ENCODE measurements around the gene SHROOM3.
"Not testable (repeated sequence)": the region's sequence is repeated elsewhere in the genome, so short reads cannot be mapped to it uniquely, and the experiment has no call there.

The SHROOM3 gene

DNA sequence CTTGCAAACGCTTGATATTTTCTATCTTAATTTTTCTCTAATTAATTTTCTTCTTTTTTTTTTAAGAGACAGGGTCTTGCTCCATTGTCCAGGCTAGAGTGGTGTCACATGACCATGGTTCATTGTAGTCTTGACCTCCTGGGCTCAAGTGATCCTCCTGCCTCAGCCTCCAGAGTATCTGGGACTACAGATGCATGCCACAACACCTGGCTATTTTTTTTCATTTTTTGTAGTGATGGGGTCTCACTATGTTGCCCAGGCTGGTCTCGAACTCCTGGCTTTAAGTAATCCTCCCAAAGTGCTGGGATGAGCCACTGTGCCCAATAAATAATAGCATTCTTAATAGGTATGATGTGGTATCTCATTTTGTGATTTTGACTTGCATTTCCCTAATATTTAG lies 18.2 kb downstream of the SHROOM3 start:
- Histone ChIP-seq H4K91ac (ENCODE audit: low read length) (no peak overlapping the region), H2AK5ac (ENCODE audit: low read length, severe bottlenecking) (peak overlapping the region; percentile 75), H3K27ac (ENCODE audit: low read length, poor library complexity, severe bottlenecking) (no peak overlapping the region), H3K79me1 (replicated peaks; ENCODE audit: low read length, poor library complexity, severe bottlenecking) (no peaks in the 10 kb centered on the region), H3K4me1 (ENCODE audit: control insufficient read depth, insufficient read depth, low read depth, low read length) (peaks cover 8% of the 10 kb centered on the region), H3K36me3 (ENCODE audit: control insufficient read depth in 1 of 2, insufficient read depth in 2 of 2, low read depth in 1 of 2, low read length in 2 of 2) (no peaks in the 10 kb centered on the region), H3K4me3 (ENCODE audit: insufficient read depth in 1 of 2, low read depth in 1 of 2, low read length in 2 of 2) (no peak overlapping the region), H3K14ac (ENCODE audit: low read length in 2 of 2) (no peak overlapping the region), H2AFZ (ENCODE audit: low read depth, low read length) (no peak overlapping the region), H3K4me2 (ENCODE audit: low read length, poor library complexity, severe bottlenecking) (no peak overlapping the region), H3K27me3 (ENCODE audit: control insufficient read depth in 1 of 2, insufficient read depth in 1 of 2, low read length in 2 of 2) (peaks cover 0 to 3% of the 10 kb centered on the region in 2 experiments), H3K9ac (ENCODE audit: low read length) (no peak overlapping the region), H2BK5ac (ENCODE audit: low read depth, low read length, poor library complexity, severe bottlenecking) (no peak overlapping the region), H2BK15ac (ENCODE audit: low read depth, poor library complexity, severe bottlenecking) (no peak overlapping the region), H3K23ac (ENCODE audit: low read length in 2 of 2) (no peak overlapping the region), H2BK120ac (ENCODE audit: low read depth, low read length) (no peak overlapping the region), H3K18ac (ENCODE audit: low read depth in 1 of 2, low read length in 2 of 2) (no peak overlapping the region), H2BK12ac (ENCODE audit: low read length in 2 of 2) (no peak overlapping the region), H3K9me3 (ENCODE audit: control insufficient read depth, low read length) (no peaks in the 10 kb centered on the region), H3K4ac (ENCODE audit: low read depth in 1 of 2, low read length in 2 of 2) (no peak overlapping the region), H4K8ac (ENCODE audit: low read length) (no peak overlapping the region)
- WGBS = 100% methylated on average over 1 of the region's 2 CpGs
- no peak for DNase-seq

DNA sequence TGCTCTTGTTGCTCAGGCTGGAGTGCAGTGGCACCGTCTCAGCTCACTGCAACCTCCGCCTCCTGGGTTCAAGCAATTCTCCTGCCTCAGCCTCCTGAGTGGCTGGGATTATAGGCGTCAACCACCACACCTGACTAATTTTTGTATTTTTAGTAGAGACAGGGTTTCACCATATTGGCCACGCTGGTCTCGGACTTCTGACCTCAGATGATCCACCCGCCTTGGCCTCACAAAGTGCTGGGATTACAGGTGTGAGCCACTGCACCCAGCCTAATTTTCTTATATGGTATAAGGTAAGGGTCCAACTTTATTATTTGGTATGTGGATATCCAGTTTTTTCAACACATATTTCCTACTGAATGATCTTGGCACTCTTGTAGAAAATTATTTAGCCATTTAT lies 19.0 kb downstream of the SHROOM3 start:
- H3K9me3 ChIP-seq (ENCODE audit: control insufficient read depth, low read length); H2BK12ac ChIP-seq (ENCODE audit: low read length in 2 of 2); H3K4ac ChIP-seq (ENCODE audit: low read depth in 1 of 2, low read length in 2 of 2); H2AK5ac ChIP-seq (ENCODE audit: low read length, severe bottlenecking); H3K4me3 ChIP-seq (ENCODE audit: insufficient read depth in 1 of 2, low read depth in 1 of 2, low read length in 2 of 2); DNase-seq; H3K4me1 ChIP-seq (ENCODE audit: control insufficient read depth, insufficient read depth, low read depth, low read length); H3K14ac ChIP-seq (ENCODE audit: low read length in 2 of 2); H3K18ac ChIP-seq (ENCODE audit: low read depth in 1 of 2, low read length in 2 of 2); H4K91ac ChIP-seq (ENCODE audit: low read length); H2BK15ac ChIP-seq (ENCODE audit: low read depth, poor library complexity, severe bottlenecking); H3K27ac ChIP-seq (ENCODE audit: low read length, poor library complexity, severe bottlenecking); H3K27me3 ChIP-seq (ENCODE audit: control insufficient read depth in 1 of 2, insufficient read depth in 1 of 2, low read length in 2 of 2); H3K79me1 ChIP-seq (replicated peaks; ENCODE audit: low read length, poor library complexity, severe bottlenecking); H2BK5ac ChIP-seq (ENCODE audit: low read depth, low read length, poor library complexity, severe bottlenecking); H2AFZ ChIP-seq (ENCODE audit: low read depth, low read length); H3K9ac ChIP-seq (ENCODE audit: low read length); H3K23ac ChIP-seq (ENCODE audit: low read length in 2 of 2); H4K8ac ChIP-seq (ENCODE audit: low read length); H3K36me3 ChIP-seq (ENCODE audit: control insufficient read depth in 1 of 2, insufficient read depth in 2 of 2, low read depth in 1 of 2, low read length in 2 of 2); H2BK120ac ChIP-seq (ENCODE audit: low read depth, low read length); H3K4me2 ChIP-seq (ENCODE audit: low read length, poor library complexity, severe bottlenecking): not testable (repeated sequence)
- 98% methylated on average over 6 of the region's 6 CpGs for WGBS

DNA sequence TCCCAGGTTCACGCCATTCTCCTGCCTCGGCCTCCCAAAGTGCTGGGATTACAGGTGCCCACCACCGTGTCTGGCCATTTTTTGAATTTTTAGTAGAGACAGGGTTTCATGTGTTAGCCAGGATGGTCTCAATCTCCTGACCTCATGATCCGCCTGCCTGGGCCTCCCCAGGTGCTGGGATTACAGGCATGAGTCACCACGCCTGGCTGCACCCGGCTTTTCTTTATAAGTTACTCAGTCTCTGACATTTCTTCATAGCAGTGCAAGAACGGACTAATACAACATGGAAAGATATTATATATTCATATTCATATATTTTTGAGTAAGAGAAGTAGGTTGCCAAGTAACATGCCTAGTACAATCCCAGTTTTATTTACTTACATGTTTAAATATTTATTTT lies 22.9 kb downstream of the SHROOM3 start:
- Histone ChIP-seq H2AK5ac (ENCODE audit: low read length, severe bottlenecking) (no peak overlapping the region), H3K36me3 (ENCODE audit: control insufficient read depth in 1 of 2, insufficient read depth in 2 of 2, low read depth in 1 of 2, low read length in 2 of 2) (no peaks in the 10 kb centered on the region), H3K4ac (ENCODE audit: low read depth in 1 of 2, low read length in 2 of 2) (no peak overlapping the region), H3K18ac (ENCODE audit: low read depth in 1 of 2, low read length in 2 of 2) (no peak overlapping the region), H3K27ac (ENCODE audit: low read length, poor library complexity, severe bottlenecking) (peak overlapping the region; percentile 92), H3K14ac (ENCODE audit: low read length in 2 of 2) (no peak overlapping the region), H3K4me1 (ENCODE audit: control insufficient read depth, insufficient read depth, low read depth, low read length) (peaks cover 5% of the 10 kb centered on the region), H3K9me3 (ENCODE audit: control insufficient read depth, low read length) (peaks cover 5% of the 10 kb centered on the region), H3K27me3 (ENCODE audit: control insufficient read depth in 1 of 2, insufficient read depth in 1 of 2, low read length in 2 of 2) (no peaks in the 10 kb centered on the region), H3K9ac (ENCODE audit: low read length) (no peak overlapping the region), H4K91ac (ENCODE audit: low read length) (no peak overlapping the region), H3K23ac (ENCODE audit: low read length in 2 of 2) (no peak overlapping the region), H3K4me2 (ENCODE audit: low read length, poor library complexity, severe bottlenecking) (no peak overlapping the region), H2BK5ac (ENCODE audit: low read depth, low read length, poor library complexity, severe bottlenecking) (no peak overlapping the region), H2BK120ac (ENCODE audit: low read depth, low read length) (no peak overlapping the region), H2BK15ac (ENCODE audit: low read depth, poor library complexity, severe bottlenecking) (no peak overlapping the region), H2AFZ (ENCODE audit: low read depth, low read length) (no peak overlapping the region), H3K4me3 (ENCODE audit: insufficient read depth in 1 of 2, low read depth in 1 of 2, low read length in 2 of 2) (no peak overlapping the region), H3K79me1 (replicated peaks; ENCODE audit: low read length, poor library complexity, severe bottlenecking) (no peaks in the 10 kb centered on the region), H4K8ac (ENCODE audit: low read length) (no peak overlapping the region), H2BK12ac (ENCODE audit: low read length in 2 of 2) (no peak overlapping the region)
- peak; percentile 18 for DNase-seq
- 86% methylated on average over 4 of the region's 7 CpGs for WGBS

GRCh38 chr4:76458297-76458696 lies 23.3 kb downstream of the SHROOM3 start:
- DNase-seq = peak; percentile 6

More at GRCh38 chr4:76458297-76458696, 23.3 kb downstream of the SHROOM3 start:
- Histone ChIP-seq H3K79me1 (replicated peaks; ENCODE audit: low read length, poor library complexity, severe bottlenecking) (no peaks in the 10 kb centered on the region), H3K36me3 (ENCODE audit: control insufficient read depth in 1 of 2, insufficient read depth in 2 of 2, low read depth in 1 of 2, low read length in 2 of 2) (no peaks in the 10 kb centered on the region), H3K27ac (ENCODE audit: low read length, poor library complexity, severe bottlenecking) (peak overlapping the region; percentile 92), H2BK5ac (ENCODE audit: low read depth, low read length, poor library complexity, severe bottlenecking) (no peak overlapping the region), H2BK15ac (ENCODE audit: low read depth, poor library complexity, severe bottlenecking) (no peak overlapping the region), H3K4me1 (ENCODE audit: control insufficient read depth, insufficient read depth, low read depth, low read length) (peaks cover 5% of the 10 kb centered on the region), H2BK12ac (ENCODE audit: low read length in 2 of 2) (no peak overlapping the region), H4K8ac (ENCODE audit: low read length) (no peak overlapping the region), H3K9ac (ENCODE audit: low read length) (no peak overlapping the region), H3K4ac (ENCODE audit: low read depth in 1 of 2, low read length in 2 of 2) (no peak overlapping the region), H3K23ac (ENCODE audit: low read length in 2 of 2) (no peak overlapping the region), H2AFZ (ENCODE audit: low read depth, low read length) (no peak overlapping the region), H2BK120ac (ENCODE audit: low read depth, low read length) (no peak overlapping the region), H4K91ac (ENCODE audit: low read length) (no peak overlapping the region), H2AK5ac (ENCODE audit: low read length, severe bottlenecking) (no peak overlapping the region), H3K9me3 (ENCODE audit: control insufficient read depth, low read length) (peaks cover 9% of the 10 kb centered on the region), H3K27me3 (ENCODE audit: control insufficient read depth in 1 of 2, insufficient read depth in 1 of 2, low read length in 2 of 2) (no peaks in the 10 kb centered on the region), H3K4me3 (ENCODE audit: insufficient read depth in 1 of 2, low read depth in 1 of 2, low read length in 2 of 2) (no peak overlapping the region), H3K4me2 (ENCODE audit: low read length, poor library complexity, severe bottlenecking) (no peak overlapping the region), H3K14ac (ENCODE audit: low read length in 2 of 2) (no peak overlapping the region), H3K18ac (ENCODE audit: low read depth in 1 of 2, low read length in 2 of 2) (no peak overlapping the region)
- WGBS = 83% methylated on average over 1 of the region's 2 CpGs
